IPS-NIHi11 (cell line): ENCODE data around the gene RNASEH2C.
"Not testable (repeated sequence)": the region's sequence is repeated elsewhere in the genome, so short reads cannot be mapped to it uniquely, and the experiment has no call there.

Experiments
- DNase-seq: peaks from one replicate; pipeline ENCODE4 v3.0.0; 2012; ENCODE audit warnings: mixed read lengths, low spot score

RNASEH2C gene

DNA sequence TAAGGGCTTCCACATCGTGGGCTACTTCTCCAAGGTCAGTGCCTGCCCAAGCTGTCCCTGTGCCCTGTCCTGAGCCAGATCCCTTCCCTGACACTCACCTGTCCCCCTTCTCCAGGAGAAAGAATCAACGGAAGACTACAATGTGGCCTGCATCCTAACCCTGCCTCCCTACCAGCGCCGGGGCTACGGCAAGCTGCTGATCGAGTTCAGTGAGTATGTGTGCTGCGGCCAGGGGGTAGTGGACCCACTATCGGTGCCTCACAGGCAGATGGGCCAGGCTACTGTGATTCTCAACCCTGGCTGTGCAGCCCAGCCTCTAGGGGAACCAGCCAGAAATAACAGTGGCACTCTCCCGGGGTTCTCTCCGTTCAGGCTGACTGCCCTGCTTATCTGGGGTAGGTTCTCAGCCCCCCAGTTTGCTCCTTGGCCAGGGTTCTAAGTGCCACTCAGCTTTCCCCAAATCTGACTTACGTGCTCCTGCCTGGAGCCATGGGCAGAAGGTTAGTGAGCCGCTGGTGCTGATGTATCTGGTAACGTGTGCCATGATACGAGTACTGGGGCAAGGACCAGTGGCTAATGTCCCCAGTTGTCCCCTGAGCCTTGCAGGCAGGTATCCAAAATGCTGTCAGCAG, 3.7 kb downstream of the RNASEH2C start:
- no peak for DNase-seq

- no peak for DNase-seq
These were observed 4.3 kb downstream of the RNASEH2C start for GRCh38 chr11:65716302-65716701.

GRCh38 chr11:65714433-65714832, 6.2 kb downstream of the RNASEH2C start:
- no peak for DNase-seq

DNA sequence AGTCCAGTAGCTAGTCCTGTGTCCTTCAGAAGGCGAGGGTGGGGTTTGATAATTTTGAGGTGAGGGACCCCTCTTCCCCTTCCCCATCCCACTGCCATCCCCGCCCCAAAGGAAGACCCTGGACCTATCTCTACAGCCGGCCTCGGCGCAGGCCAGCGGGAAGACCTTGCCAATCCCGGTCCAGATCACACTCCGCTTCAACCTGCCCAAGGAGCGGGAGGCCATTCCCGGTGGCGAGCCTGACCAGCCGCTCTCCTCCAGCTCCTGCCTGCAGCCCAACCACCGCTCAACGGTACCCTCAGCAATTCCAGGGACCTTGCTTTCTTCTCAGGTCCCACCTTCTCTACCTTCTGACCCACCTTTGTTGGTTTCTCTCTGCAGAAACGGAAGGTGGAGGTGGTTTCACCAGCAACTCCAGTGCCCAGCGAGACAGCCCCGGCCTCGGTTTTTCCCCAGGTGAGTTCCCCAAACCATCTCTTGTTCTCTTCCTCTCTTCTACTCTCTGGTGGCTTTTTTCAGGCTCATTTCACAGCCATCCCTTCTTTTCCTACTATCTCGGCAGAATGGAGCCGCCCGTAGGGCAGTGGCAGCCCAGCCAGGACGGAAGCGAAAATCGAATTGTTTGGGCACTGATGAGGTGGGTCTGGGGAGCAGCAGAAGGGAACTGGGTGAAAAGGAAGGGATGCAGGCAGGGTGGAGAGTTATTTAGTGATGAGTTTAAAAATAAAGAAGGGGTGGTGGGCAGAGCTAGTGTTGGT, 7.2 kb downstream of the RNASEH2C start:
- DNase-seq: no peak

- no peak for DNase-seq
These were observed 7.9 kb downstream of the RNASEH2C start for GRCh38 chr11:65712633-65713076.

DNA sequence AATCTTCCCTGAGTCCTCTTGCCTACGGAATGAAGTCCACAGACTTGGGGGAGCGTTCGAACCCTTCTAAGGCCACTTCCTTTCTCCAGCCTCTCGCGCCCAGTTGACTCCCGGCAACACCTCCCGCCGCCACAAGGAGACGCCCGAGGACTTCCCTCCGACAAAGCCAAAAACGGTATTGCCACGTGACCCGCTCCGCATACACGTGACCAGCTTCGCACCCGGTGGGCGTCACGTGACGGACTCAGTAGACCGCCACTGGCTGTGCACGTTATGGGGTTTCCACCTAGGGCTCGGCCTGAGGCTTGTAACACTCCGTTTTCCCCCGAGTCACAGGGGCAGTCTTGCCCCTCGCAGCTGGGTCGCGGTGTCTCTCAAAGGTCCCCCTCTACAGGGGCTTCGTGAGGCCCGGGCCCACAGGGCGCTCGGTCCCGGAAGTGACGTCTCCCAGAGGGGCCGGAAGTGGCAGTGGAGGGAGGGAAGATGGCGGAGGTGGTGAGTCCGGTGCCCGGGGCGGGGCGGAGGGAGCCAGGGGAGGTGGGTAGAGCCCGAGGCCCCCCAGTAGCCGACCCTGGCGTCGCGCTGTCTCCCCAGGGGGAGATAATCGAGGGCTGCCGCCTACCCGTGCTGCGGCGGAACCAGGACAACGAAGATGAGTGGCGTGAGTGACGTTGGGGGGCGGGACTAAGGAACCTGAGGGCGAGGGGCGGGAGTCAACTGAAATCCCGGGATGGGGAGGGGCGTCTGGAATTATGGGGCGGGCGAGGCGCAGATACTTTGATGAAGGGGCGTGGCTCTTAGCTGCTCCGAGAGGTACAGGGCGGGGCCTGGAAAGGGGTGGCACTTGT, 8.6 kb downstream of the RNASEH2C start, which contains the start of gene KAT5:
TSS of gene KAT5 (plus strand) at position 468 of the 848 bp plus-strand sequence. CDS start at position 484, 16 bp downstream.
- DNase-seq: peak; percentile 94

DNA sequence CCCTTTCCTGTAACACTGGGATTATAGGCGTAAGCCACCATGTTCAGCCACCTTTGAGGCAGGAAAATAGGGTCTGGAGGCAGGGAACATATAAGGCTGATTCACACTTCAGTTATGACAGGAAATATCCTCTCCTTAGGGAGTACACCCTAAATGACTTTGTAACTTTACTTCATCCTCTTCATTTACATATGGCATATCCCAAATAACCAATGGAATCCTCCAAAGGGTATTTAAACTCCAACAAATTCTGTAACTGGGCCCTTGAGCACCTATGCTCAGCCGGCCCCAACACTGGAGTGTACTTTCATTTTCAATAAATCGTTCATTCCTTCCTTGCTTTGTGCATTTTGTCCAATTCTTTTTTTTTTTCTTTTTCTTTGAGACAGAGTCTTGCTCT, 10.2 kb downstream of the RNASEH2C start:
- no peak for DNase-seq

DNA sequence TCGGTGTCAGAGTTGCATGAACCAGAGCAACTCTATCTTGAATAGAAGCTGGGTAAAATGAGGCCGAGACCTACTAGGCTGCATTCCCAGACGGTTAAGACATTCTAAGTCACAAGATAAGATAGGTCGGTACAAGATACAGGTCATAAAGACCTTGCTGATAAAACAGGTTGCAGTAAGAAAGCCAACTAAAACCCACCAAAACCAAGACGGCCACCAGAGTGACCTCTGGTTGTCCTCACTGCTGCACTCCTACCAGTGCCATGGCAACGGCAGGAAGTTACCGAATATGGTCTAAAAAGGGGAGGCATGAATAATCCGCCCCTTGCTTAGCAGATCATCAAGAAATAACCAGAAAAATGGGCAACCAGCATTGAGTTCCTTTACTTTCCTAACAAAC, 10.9 kb downstream of the RNASEH2C start:
- DNase-seq: no peak

DNA sequence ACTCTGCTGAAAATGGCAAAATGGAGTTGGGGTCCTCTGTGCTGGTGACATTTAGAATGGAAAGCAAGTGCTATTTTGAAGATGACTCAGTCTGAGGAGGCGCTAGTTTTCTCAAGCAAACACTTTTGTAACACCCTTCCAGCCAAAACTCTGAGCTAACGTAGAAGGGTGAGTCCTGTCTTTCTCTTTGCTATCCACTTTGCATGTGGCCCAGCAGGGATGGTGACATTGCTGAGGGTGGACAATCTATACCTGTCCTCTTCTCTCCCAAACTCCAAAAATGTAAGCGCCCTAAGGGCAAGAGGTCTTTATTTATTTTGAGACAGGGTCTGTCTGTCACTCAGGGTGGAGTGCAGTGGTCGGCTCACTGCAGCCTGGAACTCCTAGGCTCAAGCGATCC, 12.1 kb downstream of the RNASEH2C start:
- DNase-seq: no peak

- not testable (repeated sequence) for DNase-seq
These were observed 13.6 kb downstream of the RNASEH2C start for GRCh38 chr11:65707002-65707401.

GRCh38 chr11:65706303-65706763, 14.3 kb downstream of the RNASEH2C start:
- DNase-seq: not testable (repeated sequence)

GRCh38 chr11:65703846-65704245, 16.8 kb downstream of the RNASEH2C start:
- DNase-seq: no peak

DNA sequence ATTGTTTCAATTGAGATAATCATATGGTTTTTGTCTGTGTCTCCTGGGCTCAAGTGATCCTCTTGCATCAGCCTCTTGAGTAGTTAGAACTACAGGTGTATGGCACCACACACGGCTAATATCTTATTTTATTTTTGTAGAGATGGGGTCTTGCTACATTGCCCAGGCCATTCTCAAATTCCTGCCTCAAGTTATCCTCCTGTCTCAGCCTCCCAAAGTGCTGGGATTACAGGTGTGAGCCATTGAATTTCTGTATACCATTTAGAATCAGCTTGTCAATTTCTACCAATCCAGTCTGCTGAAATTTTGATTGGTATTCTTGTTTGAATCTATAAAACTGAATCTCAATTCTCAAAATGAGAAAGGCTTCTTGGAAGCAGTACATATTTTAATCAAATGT, 18.9 kb downstream of the RNASEH2C start:
- DNase-seq: no peak

DNA sequence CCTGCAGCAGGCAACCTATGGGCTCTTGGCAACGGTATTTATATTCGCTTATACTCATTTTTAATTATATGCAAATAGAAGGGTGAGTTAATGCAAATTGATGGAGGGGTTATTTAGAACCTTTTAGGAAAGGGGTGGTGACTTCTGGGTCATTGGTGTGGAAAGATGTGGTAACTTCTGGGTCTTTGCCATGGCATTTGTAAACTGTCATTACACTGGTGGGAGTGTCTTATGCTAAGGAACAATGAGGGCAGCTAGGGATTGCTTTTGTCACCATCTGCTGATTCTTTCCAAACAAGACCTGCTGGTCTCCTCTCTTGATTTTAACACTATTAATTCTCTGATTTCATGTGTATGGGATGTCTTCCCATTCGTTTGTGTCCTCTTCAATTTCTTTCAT, 20.2 kb downstream of the RNASEH2C start:
- no peak for DNase-seq

DNA sequence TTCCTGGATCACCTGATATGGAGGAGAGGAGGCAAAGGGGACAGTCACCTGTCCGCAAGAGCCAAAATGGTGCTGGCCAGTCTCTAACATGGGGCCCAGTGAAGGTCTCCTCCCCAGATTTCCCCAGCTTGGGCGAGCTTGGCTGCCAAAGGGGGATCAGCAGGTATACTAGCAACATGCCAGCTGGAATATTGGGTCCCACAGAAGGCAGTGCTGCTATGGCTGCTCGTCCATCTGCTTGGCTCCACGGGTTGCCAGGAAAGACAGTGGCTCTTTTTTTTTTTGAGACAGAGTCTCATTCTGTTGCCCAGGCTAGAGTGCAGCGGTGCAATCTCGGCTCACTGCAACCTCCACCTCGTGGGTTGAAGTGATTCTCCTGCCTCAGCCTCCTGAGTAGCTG, 21.3 kb downstream of the RNASEH2C start:
- no peak for DNase-seq

GRCh38 chr11:65698205-65698604, 22.4 kb downstream of the RNASEH2C start:
- DNase-seq: no peak

- no peak for DNase-seq
These were observed 23.6 kb downstream of the RNASEH2C start for GRCh38 chr11:65696802-65697552.

DNA sequence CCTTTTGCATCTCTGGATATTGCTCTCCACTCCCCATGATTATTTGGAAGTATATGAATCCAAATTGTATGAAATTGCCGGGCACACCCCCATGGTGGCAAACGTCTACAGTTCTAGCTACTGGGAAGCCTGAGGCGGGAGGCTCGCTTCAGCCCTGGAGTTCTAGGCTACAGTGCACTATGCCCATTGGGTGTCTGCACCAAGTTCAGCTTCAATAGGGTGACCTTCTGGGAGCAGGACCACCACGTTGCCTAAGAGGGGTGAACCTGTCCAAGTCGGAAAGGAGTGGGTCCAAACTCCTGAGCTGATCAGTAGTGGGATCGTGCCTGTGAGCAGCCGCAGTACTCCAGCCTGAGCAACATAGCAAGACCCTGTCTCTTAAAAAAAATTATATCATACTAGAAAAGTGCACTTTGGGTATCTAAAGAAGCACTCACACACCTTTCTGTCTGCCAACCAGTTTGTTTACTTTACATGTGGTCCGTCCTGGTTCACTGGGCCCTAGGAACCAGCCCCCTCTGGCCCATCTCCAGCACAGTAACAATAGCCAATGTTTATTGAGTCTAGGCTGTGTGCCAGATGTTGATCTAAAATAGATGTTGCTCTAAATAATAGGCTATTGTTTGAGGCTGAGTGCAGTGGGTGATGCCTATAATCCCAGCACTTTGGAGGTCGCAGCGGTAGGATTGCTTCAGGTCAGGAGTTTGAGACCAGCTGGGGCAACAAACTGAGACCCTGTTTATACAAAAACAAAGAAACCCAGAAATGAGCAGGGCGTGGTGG, 24.9 kb downstream of the RNASEH2C start:
- DNase-seq: no peak

DNA sequence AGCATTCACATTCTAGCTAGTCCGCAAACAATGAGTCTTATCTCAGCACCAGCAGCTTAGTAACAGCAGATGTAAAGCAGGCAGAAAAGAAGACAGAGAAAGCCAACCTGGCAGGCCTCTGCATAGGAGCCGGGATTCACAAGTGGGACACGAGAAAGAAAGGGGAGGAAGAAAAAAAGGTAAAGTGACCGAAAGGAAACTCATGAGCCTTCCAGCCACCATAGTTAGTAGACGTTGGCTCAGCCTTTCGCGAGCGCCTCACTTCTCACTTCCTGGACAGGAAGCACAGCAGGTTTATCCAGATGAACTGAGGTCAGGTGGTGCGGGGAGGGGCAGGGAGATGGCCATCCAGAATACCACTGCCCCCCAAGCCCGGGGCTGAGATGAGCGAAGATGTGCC, 28.2 kb downstream of the RNASEH2C start:
- DNase-seq: no peak

DNA sequence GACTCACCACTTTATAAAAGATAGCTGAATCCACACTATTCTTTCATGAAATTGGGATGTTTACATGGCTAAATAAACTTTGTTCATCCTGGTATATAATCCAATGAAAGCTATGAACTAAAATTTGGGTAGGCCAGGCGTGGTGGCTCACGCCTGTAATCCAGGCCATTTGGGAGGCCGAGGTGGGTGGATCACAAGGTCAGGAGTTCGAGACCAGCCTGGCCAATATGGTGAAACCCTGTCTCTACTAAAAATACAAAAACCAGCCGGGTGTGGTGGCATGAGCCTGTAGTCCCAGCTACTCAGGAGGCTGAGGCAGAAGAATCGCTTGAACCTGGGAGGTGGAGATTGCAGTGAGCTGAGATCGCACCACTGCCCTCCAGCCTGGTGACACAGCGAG, 28.8 kb downstream of the RNASEH2C start:
- not testable (repeated sequence) for DNase-seq

DNA sequence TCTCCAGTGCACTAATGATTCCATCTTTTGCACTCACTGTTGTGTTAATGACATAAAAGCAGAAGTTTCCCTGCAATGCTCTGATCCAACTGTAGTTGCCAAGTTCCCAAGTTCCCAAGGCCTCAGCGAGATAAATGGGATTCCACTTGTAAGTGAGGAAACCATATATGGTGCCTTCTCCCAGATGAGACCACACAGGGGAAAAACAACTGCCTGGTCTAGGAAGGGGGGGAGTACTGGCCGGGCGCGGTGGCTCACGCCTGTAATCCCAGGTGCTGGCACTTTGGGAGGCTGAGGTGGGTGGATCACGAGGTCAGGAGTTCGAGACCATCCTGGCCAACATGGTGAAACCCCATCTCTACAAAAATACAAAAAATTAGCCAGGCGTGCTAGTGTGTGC, 34.6 kb downstream of the RNASEH2C start:
- no peak for DNase-seq
